Vagina (tissue), 2 donors: ENCODE data around the gene ADAMTSL1. TPM values are rescaled to one million over a fixed set of nuclear protein-coding genes. Genes with fewer than 3 reads are reported as not detected.

Experiments used
- DNase-seq, 2 donors: peaks; one replicate each; pipeline ENCODE4 v3.0.0-alpha.2; 2017; ENCODE audit errors: extremely low spot score in 2 of 2
- H3K27ac ChIP-seq: fragments of 200-600 bp; sonication (generic); one replicate; pipeline ENCODE4 v1.5.1; 2019
- H3K27me3 ChIP-seq: fragments of 200-600 bp; sonication (generic); one replicate; pipeline ENCODE4 v1.5.1; 2019
- H3K36me3 ChIP-seq, 2 donors: fragments of 200-600 bp; sonication (generic); one replicate each; pipeline ENCODE4 v1.5.1; 2017 to 2019
- H3K4me1 ChIP-seq: fragments of 200-600 bp; sonication (generic); one replicate; pipeline ENCODE4 v1.5.1; 2019
- H3K4me3 ChIP-seq, 2 donors: fragments of 200-600 bp; sonication (generic); 1 replicate in 1 of 2; 2 replicates in 1 of 2; pipeline ENCODE4 v1.5.1; 2016 to 2019
- H3K9me3 ChIP-seq: fragments of 200-600 bp; sonication (generic); one replicate; pipeline ENCODE4 v1.5.1; 2019
- CTCF ChIP-seq, 3 experiments: fragments of 450-650 bp in 2 of 3; fragments of 200-600 bp in 1 of 3; sonication (generic) in 1 of 3; IDR thresholded peaks; one replicate each; pipeline ENCODE4 v1.5.1; 2017 to 2019; ENCODE audit warnings: antibody characterized with exemption in 3 of 3, mild to moderate bottlenecking in 2 of 3, moderate library complexity in 2 of 3
- POLR2A ChIP-seq, 2 donors: fragments of 450-650 bp; IDR thresholded peaks; one replicate each; pipeline ENCODE4 v1.6.1; 2017; ENCODE audit warnings: antibody characterized with exemption in 2 of 2, mild to moderate bottlenecking in 2 of 2, moderate library complexity in 2 of 2
- POLR2AphosphoS5 ChIP-seq, 2 donors: sonication (generic); formaldehyde crosslinking; IDR thresholded peaks; one replicate each; pipeline ENCODE4 v1.9.0; 2017; ENCODE audit warnings: antibody characterized with exemption in 2 of 2, mild to moderate bottlenecking in 2 of 2, low read depth in 1 of 2; ENCODE audit not compliant: insufficient read depth in 1 of 2
- intact Hi-C: fragments of 100-400 bp; cut with DNase I; formaldehyde crosslinking; loops from one replicate; pipeline ENCODE4 v1.15.1; 2023
- total RNA-seq: library from RNA; depleted of rRNA; stranded (reverse); fragments of >200 nt; gene quantifications from one replicate; pipeline ENCODE4 v1.2.3, GENCODE V29; 2016

ADAMTSL1 gene
- total RNA-seq, 1 donor from 2014 or later: 8.1 TPM

GRCh38 chr9:18857769-18858168 is 383.8 kb downstream of the ADAMTSL1 start:
- Histone ChIP-seq H3K27ac (no peak overlapping the region), H3K27me3 (no peaks in the 10 kb centered on the region), H3K9me3 (no peaks in the 10 kb centered on the region), H3K36me3 (no peaks in the 10 kb centered on the region), H3K4me3 (no peak overlapping the region), H3K4me1 (peaks cover 8% of the 10 kb centered on the region)
- no peak for TF ChIP-seq CTCF (IDR thresholded peaks at IDR 0.05)
- TF ChIP-seq POLR2A (IDR thresholded peaks at IDR 0.05): no peak
- no peak for TF ChIP-seq POLR2AphosphoS5 (IDR thresholded peaks at IDR 0.05; ENCODE audit: insufficient read depth in 1 of 2, low read depth in 1 of 2)
- intact Hi-C loops: no loop called here
- DNase-seq: no peak

- TF ChIP-seq POLR2AphosphoS5 (IDR thresholded peaks at IDR 0.05; ENCODE audit: insufficient read depth in 1 of 2, low read depth in 1 of 2) (no peak), CTCF (IDR thresholded peaks at IDR 0.05) (no peak), POLR2A (IDR thresholded peaks at IDR 0.05) (no peak)
- Histone ChIP-seq H3K9me3 (no peaks in the 10 kb centered on the region), H3K27ac (peak overlapping the region; percentile 41), H3K4me3 (no peak overlapping the region), H3K27me3 (no peaks in the 10 kb centered on the region), H3K4me1 (peaks cover 25% of the 10 kb centered on the region), H3K36me3 (no peaks in the 10 kb centered on the region)
- intact Hi-C loops: loop anchor here (10.0 kb wide), 1 partner anchor 427 kb away; no protein-coding TSS in a partner anchor
- DNase-seq: no peak
These were observed 387.9 kb downstream of the ADAMTSL1 start for GRCh38 chr9:18861609-18862544.

GRCh38 chr9:18863791-18864190 is 389.8 kb downstream of the ADAMTSL1 start:
- DNase-seq: no peak
- Histone ChIP-seq H3K4me1 (peaks cover 25% of the 10 kb centered on the region), H3K9me3 (no peaks in the 10 kb centered on the region), H3K36me3 (no peaks in the 10 kb centered on the region), H3K27me3 (no peaks in the 10 kb centered on the region), H3K4me3 (no peak overlapping the region), H3K27ac (peak overlapping the region; percentile 15)
- TF ChIP-seq POLR2AphosphoS5 (IDR thresholded peaks at IDR 0.05; ENCODE audit: insufficient read depth in 1 of 2, low read depth in 1 of 2): no peak
- TF ChIP-seq POLR2A (IDR thresholded peaks at IDR 0.05): no peak
- no peak for TF ChIP-seq CTCF (IDR thresholded peaks at IDR 0.05)
- intact Hi-C loops: loop anchor here (10.0 kb wide), 1 partner anchor 429 kb away; no protein-coding TSS in a partner anchor

- Histone ChIP-seq H3K4me3 (no peak overlapping the region), H3K9me3 (no peaks in the 10 kb centered on the region), H3K36me3 (no peaks in the 10 kb centered on the region), H3K27ac (no peak overlapping the region), H3K4me1 (peaks cover 25% of the 10 kb centered on the region), H3K27me3 (no peaks in the 10 kb centered on the region)
- intact Hi-C loops: loop anchor here (10.0 kb wide), 1 partner anchor 430 kb away; no protein-coding TSS in a partner anchor
- no peak for DNase-seq
- no peak for TF ChIP-seq POLR2AphosphoS5 (IDR thresholded peaks at IDR 0.05; ENCODE audit: insufficient read depth in 1 of 2, low read depth in 1 of 2)
These were observed 390.6 kb downstream of the ADAMTSL1 start for GRCh38 chr9:18864516-18864915.

GRCh38 chr9:18865542-18865941 is 391.6 kb downstream of the ADAMTSL1 start:
- Histone ChIP-seq H3K4me1 (peaks cover 25% of the 10 kb centered on the region), H3K27ac (no peak overlapping the region), H3K36me3 (no peaks in the 10 kb centered on the region), H3K4me3 (no peak overlapping the region), H3K9me3 (peaks cover 6% of the 10 kb centered on the region), H3K27me3 (no peaks in the 10 kb centered on the region)
- intact Hi-C loops: loop anchor here (10.0 kb wide), 1 partner anchor 431 kb away; no protein-coding TSS in a partner anchor
- no peak for DNase-seq
- no peak for TF ChIP-seq POLR2A (IDR thresholded peaks at IDR 0.05)
- no peak for TF ChIP-seq POLR2AphosphoS5 (IDR thresholded peaks at IDR 0.05; ENCODE audit: insufficient read depth in 1 of 2, low read depth in 1 of 2)
- no peak for TF ChIP-seq CTCF (IDR thresholded peaks at IDR 0.05)
